ENCODE measurements around the gene ADGRD2. TPM values are rescaled to one million over a fixed set of nuclear protein-coding genes. Genes with fewer than 3 reads are reported as not detected.

The ADGRD2 gene
- total RNA-seq, 1 experiment from 2014 or later = 1.5 TPM

GRCh38 chr9:124441291-124441690 is 9.0 kb upstream of the ADGRD2 start:
- H3K27me3 Mint-ChIP-seq (ENCODE audit: low read depth) = peaks cover 29% of the 10 kb centered on the region
- no peaks in the 10 kb centered on the region for H3K4me1 Mint-ChIP-seq
- Histone ChIP-seq H4K91ac (ENCODE audit: insufficient read length, low read depth, low read length) (no peak overlapping the region), H3K79me1 (ENCODE audit: insufficient read depth, low read depth, low read length, poor library complexity, severe bottlenecking) (no peaks in the 10 kb centered on the region), H4K8ac (replicated peaks; ENCODE audit: insufficient read length, low read depth, low read length) (no peak overlapping the region), H3K4me2 (ENCODE audit: insufficient read depth, insufficient read length, low read length) (no peak overlapping the region), H3K9me3 (ENCODE audit: control insufficient read depth, low read depth, low read length) (no peaks in the 10 kb centered on the region), H4K20me1 (ENCODE audit: control insufficient read depth, insufficient read depth, insufficient read length) (no peaks in the 10 kb centered on the region), H3K9ac (ENCODE audit: extremely low read depth, insufficient read length, low read length) (no peak overlapping the region), H2BK12ac (ENCODE audit: insufficient read length, low read depth, low read length) (no peak overlapping the region), H3K27me3 (ENCODE audit: insufficient read depth, low read length) (no peaks in the 10 kb centered on the region), H3K23me2 (ENCODE audit: insufficient read length, low read depth, low read length, poor library complexity, severe bottlenecking) (no peaks in the 10 kb centered on the region), H2BK15ac (ENCODE audit: low read depth, low read length) (no peak overlapping the region), H3K27ac (ENCODE audit: insufficient read length, low read depth, low read length) (no peak overlapping the region), H4K5ac (ENCODE audit: insufficient read length, low read depth, low read length) (no peak overlapping the region), H2BK20ac (ENCODE audit: low read depth, low read length, poor library complexity, severe bottlenecking) (no peak overlapping the region), H3K79me2 (ENCODE audit: insufficient read depth, low read length) (no peaks in the 10 kb centered on the region), H3K23ac (ENCODE audit: insufficient read length, low read depth, low read length) (no peak overlapping the region), H3K4ac (ENCODE audit: low read depth, low read length) (no peak overlapping the region), H2AK5ac (ENCODE audit: insufficient read length, low read length) (no peak overlapping the region), H3K56ac (ENCODE audit: insufficient read length, low read depth, low read length) (no peak overlapping the region), H3K18ac (ENCODE audit: insufficient read length, low read depth, low read length) (no peak overlapping the region), H3K14ac (ENCODE audit: insufficient read depth, low read length) (no peak overlapping the region), H2BK120ac (ENCODE audit: low read depth, low read length, poor library complexity, severe bottlenecking) (no peak overlapping the region), H2BK5ac (ENCODE audit: insufficient read length, low read length) (no peak overlapping the region), H3K4me1 (ENCODE audit: insufficient read depth, low read length) (no peaks in the 10 kb centered on the region), H2AFZ (ENCODE audit: low read length) (no peak overlapping the region), H3T11ph (ENCODE audit: low read length) (no peak overlapping the region)
- H3K4me3 Mint-ChIP-seq = no peak overlapping the region
- H3K27ac Mint-ChIP-seq = no peak overlapping the region
- H3K9me3 Mint-ChIP-seq = peaks cover 0 to 2% of the 10 kb centered on the region in 2 experiments; a peak in 2 of 5 replicates
- DNase-seq = no peak
- WGBS (ENCODE audit: extremely low coverage, insufficient read length, low lambda C conversion rate) = no CpG with 5 or more reads among the region's 16 CpGs
- TF ChIP-seq, protein P1, sequence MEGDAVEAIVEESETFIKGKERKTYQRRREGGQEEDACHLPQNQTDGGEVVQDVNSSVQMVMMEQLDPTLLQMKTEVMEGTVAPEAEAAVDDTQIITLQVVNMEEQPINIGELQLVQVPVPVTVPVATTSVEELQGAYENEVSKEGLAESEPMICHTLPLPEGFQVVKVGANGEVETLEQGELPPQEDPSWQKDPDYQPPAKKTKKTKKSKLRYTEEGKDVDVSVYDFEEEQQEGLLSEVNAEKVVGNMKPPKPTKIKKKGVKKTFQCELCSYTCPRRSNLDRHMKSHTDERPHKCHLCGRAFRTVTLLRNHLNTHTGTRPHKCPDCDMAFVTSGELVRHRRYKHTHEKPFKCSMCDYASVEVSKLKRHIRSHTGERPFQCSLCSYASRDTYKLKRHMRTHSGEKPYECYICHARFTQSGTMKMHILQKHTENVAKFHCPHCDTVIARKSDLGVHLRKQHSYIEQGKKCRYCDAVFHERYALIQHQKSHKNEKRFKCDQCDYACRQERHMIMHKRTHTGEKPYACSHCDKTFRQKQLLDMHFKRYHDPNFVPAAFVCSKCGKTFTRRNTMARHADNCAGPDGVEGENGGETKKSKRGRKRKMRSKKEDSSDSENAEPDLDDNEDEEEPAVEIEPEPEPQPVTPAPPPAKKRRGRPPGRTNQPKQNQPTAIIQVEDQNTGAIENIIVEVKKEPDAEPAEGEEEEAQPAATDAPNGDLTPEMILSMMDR (conservative IDR thresholded peaks at IDR 0.05) = no peak
- H3K36me3 Mint-ChIP-seq (ENCODE audit: insufficient read depth in 1 of 3, low read depth in 3 of 3) = no peaks in the 10 kb centered on the region

Measured in H9 (cell line).